ENCODE results near the gene PTPA. TPM values are rescaled to one million over a fixed set of nuclear protein-coding genes. Genes with fewer than 3 reads are reported as not detected.
A peak's percentile ranks its signal among the peaks of the same experiment; 100 is the strongest.
"Not testable (repeated sequence)": the region's sequence is repeated elsewhere in the genome, so short reads cannot be mapped to it uniquely, and the experiment has no call there.

The PTPA gene
- total RNA-seq, 3 donors from 2014 or later: 95.3 to 109 (median 109) TPM

GRCh38 chr9:129160712-129161533, 49.7 kb downstream of the PTPA start:
- intact Hi-C loops (cut with DNase I, micrococcal nuclease): no loop called here
- TF ChIP-seq CTCF (IDR thresholded peaks at IDR 0.05): no peak
- no peak for ATAC-seq
- H3K9me3 ChIP-seq: no peaks in the 10 kb centered on the region
- no peak for DNase-seq
- no peaks in the 10 kb centered on the region for H3K36me3 ChIP-seq (ENCODE audit: low read depth)
- H3K4me1 ChIP-seq (ENCODE audit: low read depth): peaks cover 7% of the 10 kb centered on the region
- H3K4me3 ChIP-seq: no peak overlapping the region

- Histone ChIP-seq H3K36me3 (ENCODE audit: low read depth) (no peaks in the 10 kb centered on the region), H3K4me3 (no peak overlapping the region), H3K4me1 (ENCODE audit: low read depth) (peaks cover 9% of the 10 kb centered on the region), H3K9me3 (no peaks in the 10 kb centered on the region)
- DNase-seq (no peak), ATAC-seq (no peak)
- TF ChIP-seq CTCF (IDR thresholded peaks at IDR 0.05): no peak
- intact Hi-C loops (cut with DNase I, micrococcal nuclease): no loop called here
Observed at GRCh38 chr9:129161534-129161837, 50.3 kb downstream of the PTPA start.

DNA sequence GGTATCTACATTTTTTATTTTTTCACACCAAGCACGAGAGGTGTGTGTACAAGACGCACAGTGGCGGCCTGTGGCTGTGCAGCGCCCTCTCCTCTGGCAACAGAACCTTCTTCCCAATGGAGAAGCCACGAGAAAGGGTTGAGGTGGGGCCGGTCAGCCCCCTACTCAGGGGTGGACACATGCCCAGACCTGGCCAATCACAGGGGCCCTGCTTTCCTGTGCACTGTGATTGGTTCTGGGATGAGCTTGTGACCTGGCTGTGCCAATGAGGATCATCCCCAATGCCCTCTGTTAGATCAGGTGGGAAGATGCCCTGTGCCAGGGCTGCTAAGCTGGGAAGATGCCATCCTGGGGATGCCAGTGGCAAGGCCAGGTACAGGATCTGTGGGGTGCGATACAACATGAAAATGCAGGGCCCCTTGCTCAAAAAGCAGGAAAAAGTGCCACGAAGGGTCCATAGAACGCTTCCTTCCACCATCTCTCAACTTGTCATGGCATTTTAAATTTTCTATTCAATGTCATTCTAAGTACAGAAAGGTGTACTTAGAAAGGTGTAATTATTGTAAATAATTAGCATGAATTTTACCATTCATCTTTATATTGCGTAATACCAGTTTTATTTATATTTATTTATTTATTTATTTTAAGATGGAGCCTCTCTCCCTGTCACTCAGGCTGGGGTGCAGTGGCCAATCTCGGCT, 51.4 kb downstream of the PTPA start:
- no peak for TF ChIP-seq CTCF (IDR thresholded peaks at IDR 0.05)
- DNase-seq (no peak), ATAC-seq (no peak)
- intact Hi-C loops (cut with DNase I, micrococcal nuclease): no loop called here
- peaks cover 17% of the 10 kb centered on the region for H3K4me1 ChIP-seq (ENCODE audit: low read depth)
- no peaks in the 10 kb centered on the region for H3K9me3 ChIP-seq
- H3K4me3 ChIP-seq: no peak overlapping the region
- no peaks in the 10 kb centered on the region for H3K36me3 ChIP-seq (ENCODE audit: low read depth)

- H3K9me3 ChIP-seq; H3K4me3 ChIP-seq; DNase-seq; intact Hi-C loops (cut with DNase I, micrococcal nuclease); ATAC-seq; H3K36me3 ChIP-seq (ENCODE audit: low read depth): not testable (repeated sequence)
- H3K4me1 ChIP-seq (ENCODE audit: low read depth): peaks cover 22% of the 10 kb centered on the region
Observed at GRCh38 chr9:129163198-129163670, 52.0 kb downstream of the PTPA start.

DNA sequence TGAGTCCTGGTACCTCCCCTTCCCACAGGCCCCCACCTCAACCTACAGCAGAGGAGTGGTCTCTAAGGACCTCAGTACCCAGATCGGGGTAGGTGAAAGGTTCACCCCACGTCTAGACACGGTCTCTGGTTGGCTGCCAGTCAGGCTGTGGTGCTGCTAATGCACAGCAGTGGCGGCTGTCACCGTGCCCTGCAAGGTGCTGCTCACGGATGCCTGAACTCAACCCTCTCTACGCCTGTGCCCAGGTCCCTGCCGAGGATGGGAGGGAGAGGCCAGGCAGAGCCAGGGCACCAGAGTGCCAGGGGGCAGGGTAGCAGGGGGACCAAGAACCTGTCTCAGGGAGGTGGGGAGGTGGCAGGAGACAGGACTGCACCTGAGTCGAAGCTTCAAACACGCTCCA, 52.5 kb downstream of the PTPA start:
- H3K4me3 ChIP-seq: no peak overlapping the region
- no peaks in the 10 kb centered on the region for H3K9me3 ChIP-seq
- peaks cover 25% of the 10 kb centered on the region for H3K4me1 ChIP-seq (ENCODE audit: low read depth)
- DNase-seq: no peak
- no peaks in the 10 kb centered on the region for H3K36me3 ChIP-seq (ENCODE audit: low read depth)
- TF ChIP-seq CTCF (IDR thresholded peaks at IDR 0.05): no peak
- no peak for ATAC-seq
- intact Hi-C loops (cut with DNase I, micrococcal nuclease): no loop called here

- ATAC-seq (peak; percentile 68), DNase-seq (peak in 1 of 3 donors; percentile 72)
- no peak for TF ChIP-seq CTCF (IDR thresholded peaks at IDR 0.05)
- Histone ChIP-seq H3K4me3 (no peak overlapping the region), H3K36me3 (ENCODE audit: low read depth) (no peaks in the 10 kb centered on the region), H3K9me3 (no peaks in the 10 kb centered on the region), H3K4me1 (ENCODE audit: low read depth) (peaks cover 25% of the 10 kb centered on the region)
- intact Hi-C loops (cut with DNase I, micrococcal nuclease): no loop called here
Observed at GRCh38 chr9:129164246-129164930, 53.2 kb downstream of the PTPA start.

Measured in mucosa of descending colon (tissue), 3 donors.